T-cell (primary cell): Measurements from ENCODE around the gene ANKRD33B. TPM values are rescaled to one million over a fixed set of nuclear protein-coding genes. Genes with fewer than 3 reads are reported as not detected.
A peak's percentile ranks its signal among the peaks of the same experiment; 100 is the strongest.

Experiments
- ATAC-seq, 4 experiments: fragments of 200-7000 bp in 3 of 4; fragments of 150-1000 bp in 1 of 4; cut with Tn5 transposase; replicated peaks in 1 of 4; 1 replicate in 3 of 4; 2 replicates in 1 of 4; pipeline ENCODE4 v1.10.0; 2021; ENCODE audit warnings: moderate library complexity in 3 of 4, mild to moderate bottlenecking in 2 of 4, moderate number of reproducible peaks in 1 of 4
- CTCF ChIA-PET, 2 donors: fragments of 300-600 bp; sonication (Branson Sonifier 250); formaldehyde crosslinking; loops; one replicate each; lab custom pipeline; 2022; ENCODE audit warnings: antibody characterized with exemption in 2 of 2; lab: Charles Lee
- POLR2A ChIA-PET, 2 donors: fragments of 300-600 bp; sonication (Branson Sonifier 250); formaldehyde crosslinking; loops; one replicate each; lab custom pipeline; 2022; ENCODE audit warnings: antibody characterized with exemption in 2 of 2; lab: Charles Lee
- DNase-seq, 35 experiments: peaks; one replicate each; pipeline versions ENCODE4 v3.0.0 to v3.0.0-alpha.2; 2013 to 2023
- H3K27ac ChIP-seq: one replicate; pipeline ENCODE4 v1.5.1; 2013; ENCODE audit warnings: low read length
- H3K27me3 ChIP-seq, 2 experiments: replicated peaks in 1 of 2; 1 replicate in 1 of 2; 2 replicates in 1 of 2; pipeline versions ENCODE4 v1.6.1 to v1.7.0; 2013; ENCODE audit warnings: low read length in 1 of 2, mixed read lengths in 1 of 2; ENCODE audit not compliant: control insufficient read depth in 2 of 2, insufficient read depth in 2 of 2; ENCODE audit errors: extremely low read depth in 1 of 2
- H3K36me3 ChIP-seq, 2 donors: 1 replicate in 1 of 2; 2 replicates in 1 of 2; pipeline versions ENCODE4 v1.6.1 to v1.7.0; 2013; ENCODE audit warnings: low read length in 1 of 2; ENCODE audit not compliant: control insufficient read depth in 2 of 2, insufficient read depth in 1 of 2; ENCODE audit errors: extremely low read depth in 1 of 2
- H3K4me1 ChIP-seq, 2 experiments: 1 replicate in 1 of 2; 2 replicates in 1 of 2; pipeline versions ENCODE4 v1.6.1 to v1.7.0; 2013; ENCODE audit warnings: low read length in 2 of 2, mixed read lengths in 1 of 2; ENCODE audit not compliant: insufficient read depth in 2 of 2, control insufficient read depth in 1 of 2; ENCODE audit errors: extremely low read depth in 1 of 2
- H3K4me3 ChIP-seq, 2 donors: 1 replicate in 1 of 2; 2 replicates in 1 of 2; pipeline versions ENCODE4 v1.5.1 to v1.7.0; 2013; ENCODE audit warnings: mild to moderate bottlenecking in 2 of 2, low read length in 1 of 2, moderate library complexity in 1 of 2; ENCODE audit not compliant: control insufficient read depth in 1 of 2; ENCODE audit errors: extremely low read depth in 1 of 2
- H3K9me3 ChIP-seq: 2 replicates; pipeline ENCODE4 v1.7.0; 2013
- H3K27ac Mint-ChIP-seq, 2 donors: one replicate each; pipeline ENCODE4 v1.8.0; 2020 to 2021; ENCODE audit warnings: mild to moderate bottlenecking in 2 of 2, mixed read lengths in 2 of 2
- H3K27me3 Mint-ChIP-seq, 2 donors: one replicate each; pipeline ENCODE4 v1.8.0; 2021 to 2022; ENCODE audit warnings: mixed read lengths in 2 of 2
- H3K36me3 Mint-ChIP-seq: one replicate; pipeline ENCODE4 v1.8.0; 2021; ENCODE audit warnings: mixed read lengths
- H3K4me1 Mint-ChIP-seq, 3 donors: one replicate each; pipeline ENCODE4 v1.8.0; 2020 to 2022; ENCODE audit warnings: mixed read lengths in 3 of 3, mild to moderate bottlenecking in 1 of 3
- H3K4me3 Mint-ChIP-seq, 3 donors: one replicate each; pipeline ENCODE4 v1.8.0; 2020 to 2022; ENCODE audit warnings: mild to moderate bottlenecking in 3 of 3, mixed read lengths in 3 of 3, moderate library complexity in 3 of 3
- H3K9me3 Mint-ChIP-seq, 3 donors: one replicate each; pipeline ENCODE4 v1.8.0; 2020 to 2022; ENCODE audit warnings: mixed read lengths in 3 of 3
- WGBS: methylation state at CpG from one replicate; pipeline ENCODE4 v1.1.5; 2013; ENCODE audit warnings: missing lambda C conversion rate; ENCODE audit not compliant: insufficient coverage; 5-methylcytosine and 5-hydroxymethylcytosine counted together
- total RNA-seq, 35 experiments: library from RNA in 6 of 35; stranded (reverse) in 6 of 35; fragments of 120-200 nt in 1 of 35; gene quantifications; one replicate each; pipeline versions ENCODE4 v1.2.1 to v1.2.4 and lab custom pipeline; 2013 to 2026

ANKRD33B gene
- total RNA-seq, 5 donors from 2014 or later (not counting 1 experiment from before 2014, with no cell fraction given), result 1.0 to 4.1 (median 2.4) TPM

DNA sequence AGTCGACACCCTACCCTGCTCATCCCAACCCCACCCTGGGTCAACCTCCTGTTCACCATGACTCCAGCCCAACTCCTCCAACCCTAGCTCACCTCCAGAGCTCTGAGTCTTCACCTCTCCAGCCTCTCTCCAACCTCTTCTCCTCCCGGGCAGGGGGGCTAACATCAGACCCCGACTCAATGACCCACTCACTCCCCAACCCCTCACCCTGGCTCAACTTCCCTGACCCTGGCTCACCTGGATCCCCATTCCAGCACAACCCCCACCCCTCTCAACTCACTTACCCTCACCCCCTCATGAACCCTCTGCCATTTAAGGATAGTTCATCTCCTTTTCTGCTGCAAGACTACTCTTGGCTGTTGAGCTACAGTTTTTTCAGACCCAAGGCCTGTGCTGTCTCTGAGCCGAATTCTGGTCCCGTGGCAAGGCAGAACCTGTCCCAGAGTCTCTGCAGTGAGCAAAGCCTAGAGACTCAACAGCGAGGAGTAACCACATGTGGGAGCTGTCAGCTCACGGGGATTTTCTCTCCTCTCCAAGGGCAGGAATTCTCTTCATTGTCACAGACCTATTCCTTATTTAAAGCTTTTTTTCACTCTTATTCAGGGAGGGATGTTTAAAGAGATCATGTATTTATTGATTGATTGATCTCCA is 29.8 kb downstream of the ANKRD33B start:
- no peaks in the 10 kb centered on the region for H3K27me3 ChIP-seq
- Mint-ChIP-seq H3K27me3 (no peaks in the 10 kb centered on the region), H3K36me3 (peaks cover 7% of the 10 kb centered on the region), H3K4me3 (no peak overlapping the region), H3K9me3 (peaks cover 6 to 13% (median 8%) of the 10 kb centered on the region in 3 donors), H3K27ac (no peak overlapping the region), H3K4me1 (peaks cover 13 to 27% (median 15%) of the 10 kb centered on the region in 3 donors)
- no peak overlapping the region for H3K27ac ChIP-seq
- POLR2A ChIA-PET, result interaction anchor here in 1 of 2 donors (0.6 kb wide), 1 partner anchor 12 kb away, joined by 3 read pairs; no protein-coding TSS in a partner anchor
- H3K4me3 ChIP-seq, result no peak overlapping the region
- no peaks in the 10 kb centered on the region for H3K9me3 ChIP-seq
- no peaks in the 10 kb centered on the region for H3K36me3 ChIP-seq
- peaks cover 0 to 8% of the 10 kb centered on the region in 2 experiments for H3K4me1 ChIP-seq
- CTCF ChIA-PET, result interaction anchor here in 1 of 2 donors (0.6 kb wide), 1 partner anchor 697 kb away, joined by 3 read pairs; no protein-coding TSS in a partner anchor
- DNase-seq (no peak), ATAC-seq (no peak)
- WGBS, result 87% methylated on average over 6 of the region's 7 CpGs

DNA sequence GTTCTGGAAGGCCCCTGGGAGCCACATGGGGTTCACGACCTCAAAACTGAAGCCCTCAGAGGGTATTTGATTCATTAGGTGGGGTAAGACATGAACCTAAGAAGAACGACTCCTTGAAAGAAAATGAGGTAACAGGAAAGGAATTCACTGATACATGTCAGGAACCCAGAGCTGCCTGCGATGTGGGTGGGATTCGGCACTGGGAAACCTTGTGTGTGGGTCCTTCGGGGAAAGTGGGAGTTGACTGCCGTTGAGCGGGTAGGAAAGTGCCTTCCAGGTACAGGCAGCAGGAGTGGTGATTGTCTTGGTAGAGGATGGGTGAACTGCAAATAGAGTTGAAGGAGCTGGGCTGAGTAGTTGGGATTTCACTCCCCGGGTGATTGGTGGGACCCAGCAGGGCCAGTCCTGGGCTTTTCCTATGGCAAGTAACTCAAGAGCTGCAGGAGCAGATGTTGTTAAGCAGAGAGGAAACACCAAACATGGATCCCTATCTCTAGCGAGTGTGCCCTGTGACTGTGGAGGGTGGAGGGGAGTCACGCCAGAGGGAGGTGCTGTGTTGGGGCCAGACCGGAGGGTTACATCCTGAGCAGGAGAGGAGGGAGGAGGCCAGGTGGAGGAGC is 30.8 kb downstream of the ANKRD33B start:
- no peak overlapping the region for H3K4me3 Mint-ChIP-seq
- DNase-seq, result no peak
- 96% methylated on average over 10 of the region's 11 CpGs for WGBS

DNA sequence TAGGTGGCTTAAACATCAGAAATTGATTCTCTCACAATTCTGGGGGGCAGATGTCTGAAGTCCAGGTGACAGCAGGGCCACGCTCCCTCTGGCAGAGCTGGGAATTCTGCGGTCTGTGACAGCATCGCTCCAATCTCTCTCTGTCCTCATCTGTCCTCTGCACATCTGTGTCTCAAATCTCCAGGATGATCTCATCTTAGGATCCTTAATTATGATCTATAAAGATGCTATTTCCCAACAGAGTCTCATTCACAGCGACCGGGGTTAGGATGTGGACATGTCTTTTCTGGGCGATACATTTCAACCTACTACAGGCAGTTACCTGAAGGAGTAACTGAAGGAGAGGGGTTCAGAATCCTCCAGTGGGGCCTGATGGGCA is 31.4 kb downstream of the ANKRD33B start:
- no peak for ATAC-seq
- Mint-ChIP-seq H3K9me3 (no peaks in the 10 kb centered on the region), H3K27me3 (peaks cover 0 to 3% of the 10 kb centered on the region in 2 donors), H3K27ac (no peak overlapping the region), H3K4me1 (peaks cover 14 to 28% (median 15%) of the 10 kb centered on the region in 3 donors), H3K36me3 (peaks cover 4% of the 10 kb centered on the region), H3K4me3 (peak overlapping the region in 1 of 3 donors; percentile 36)
- ChIA-PET CTCF (no interaction called here), POLR2A (no interaction called here)
- Histone ChIP-seq H3K9me3 (no peaks in the 10 kb centered on the region), H3K27ac (no peak overlapping the region), H3K4me3 (no peak overlapping the region), H3K4me1 (peaks cover 0 to 8% of the 10 kb centered on the region in 2 experiments), H3K27me3 (no peaks in the 10 kb centered on the region), H3K36me3 (no peaks in the 10 kb centered on the region)
- 100% methylated on average over 3 of the region's 6 CpGs for WGBS
- DNase-seq, result no peak

More for the DNA sequence above, 30.8 kb downstream of the ANKRD33B start:
- Histone ChIP-seq H3K27me3 (no peaks in the 10 kb centered on the region), H3K36me3 (no peaks in the 10 kb centered on the region), H3K4me3 (no peak overlapping the region), H3K9me3 (no peaks in the 10 kb centered on the region), H3K27ac (no peak overlapping the region), H3K4me1 (peaks cover 0 to 8% of the 10 kb centered on the region in 2 experiments)
- H3K36me3 Mint-ChIP-seq, result peaks cover 3% of the 10 kb centered on the region
- ChIA-PET POLR2A (no interaction called here), CTCF (no interaction called here)
- H3K4me1 Mint-ChIP-seq, result peaks cover 13 to 27% (median 15%) of the 10 kb centered on the region in 3 donors
- H3K9me3 Mint-ChIP-seq, result peaks cover 0 to 4% (median 2%) of the 10 kb centered on the region in 3 donors
- no peak for ATAC-seq
- peak overlapping the region in 1 of 2 donors; percentile 21 for H3K27ac Mint-ChIP-seq
- peaks cover 0 to 3% of the 10 kb centered on the region in 2 donors for H3K27me3 Mint-ChIP-seq

DNA sequence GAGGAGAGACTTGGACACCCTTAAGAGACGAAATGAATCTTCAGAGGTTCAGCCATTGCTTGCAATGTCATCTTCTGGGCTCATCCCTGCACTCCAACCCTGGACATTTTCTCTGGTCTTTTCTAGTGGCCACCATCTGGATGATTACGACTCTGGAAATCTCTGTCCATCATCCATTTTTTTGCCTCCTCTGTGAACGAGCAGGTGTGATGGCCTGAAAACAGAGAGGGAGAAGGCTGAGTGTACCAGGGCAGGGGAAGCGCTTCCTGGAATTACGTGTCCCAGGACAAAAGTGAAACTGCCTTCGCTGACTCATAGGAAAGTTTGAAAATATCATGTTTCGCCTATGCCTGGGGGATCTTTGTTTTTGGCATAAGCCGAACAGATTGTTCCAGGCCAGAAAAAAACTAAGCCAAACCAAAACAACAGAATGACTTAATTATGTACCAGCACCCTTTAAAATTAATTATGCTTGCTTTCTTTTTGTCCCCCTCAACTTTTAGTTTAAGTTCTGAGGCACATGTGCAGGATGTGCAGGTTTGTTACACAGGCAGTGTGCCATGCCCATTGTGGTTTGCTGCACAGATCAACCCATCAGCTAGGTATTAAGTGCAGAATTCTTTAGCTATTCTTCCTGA is 31.9 kb downstream of the ANKRD33B start:
- H3K4me1 Mint-ChIP-seq, result peaks cover 15 to 29% (median 16%) of the 10 kb centered on the region in 3 donors
- Histone ChIP-seq H3K9me3 (no peaks in the 10 kb centered on the region), H3K4me3 (peak overlapping the region in 1 of 2 donors; percentile 15), H3K36me3 (no peaks in the 10 kb centered on the region), H3K27me3 (no peaks in the 10 kb centered on the region), H3K4me1 (peaks cover 0 to 8% of the 10 kb centered on the region in 2 experiments), H3K27ac (no peak overlapping the region)
- WGBS, result 31% methylated on average over 5 of the region's 8 CpGs
- DNase-seq (no peak), ATAC-seq (peak in 3 of 4 experiments; percentile 48 to 78 (median 63))
- ChIA-PET CTCF (no interaction called here), POLR2A (no interaction called here)
- peaks cover 0 to 3% of the 10 kb centered on the region in 2 donors for H3K27me3 Mint-ChIP-seq
- H3K36me3 Mint-ChIP-seq, result peaks cover 5% of the 10 kb centered on the region
- H3K4me3 Mint-ChIP-seq, result peak overlapping the region; percentile 36 to 46 (median 42)
- H3K27ac Mint-ChIP-seq, result peak overlapping the region in 1 of 2 donors; percentile 5
- H3K9me3 Mint-ChIP-seq, result no peaks in the 10 kb centered on the region

DNA sequence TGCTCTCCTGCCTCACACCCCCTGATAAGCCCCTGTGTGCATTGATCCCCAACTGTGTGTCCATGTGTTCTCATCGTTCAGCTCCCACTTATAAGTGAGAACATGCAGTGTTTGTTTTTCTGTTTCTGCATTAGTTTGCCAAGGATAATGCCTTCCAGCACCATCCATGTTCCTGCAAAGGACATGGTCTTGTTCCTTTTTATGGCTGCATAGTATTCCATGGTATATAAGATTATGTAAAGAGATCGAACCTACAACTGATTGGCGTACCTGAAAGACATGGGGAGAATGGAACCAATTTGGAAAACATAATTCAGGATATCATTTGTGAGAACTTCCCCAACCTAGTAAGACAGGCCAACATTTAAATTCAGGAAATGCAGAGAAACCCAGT is 32.4 kb downstream of the ANKRD33B start:
- Mint-ChIP-seq H3K4me3 (peak overlapping the region; percentile 36 to 46 (median 42)), H3K9me3 (no peaks in the 10 kb centered on the region), H3K4me1 (peaks cover 16 to 30% (median 18%) of the 10 kb centered on the region in 3 donors), H3K27ac (peak overlapping the region in 1 of 2 donors; percentile 12), H3K36me3 (peaks cover 5% of the 10 kb centered on the region), H3K27me3 (peaks cover 0 to 3% of the 10 kb centered on the region in 2 donors)
- WGBS, result no CpG with 5 or more reads among the region's 3 CpGs
- ChIA-PET POLR2A (no interaction called here), CTCF (no interaction called here)
- H3K4me1 ChIP-seq, result peaks cover 0 to 11% of the 10 kb centered on the region in 2 experiments
- H3K27me3 ChIP-seq, result peaks cover 0 to 3% of the 10 kb centered on the region in 2 experiments
- ATAC-seq (no peak), DNase-seq (no peak)
- no peaks in the 10 kb centered on the region for H3K9me3 ChIP-seq
- H3K27ac ChIP-seq, result no peak overlapping the region
- peak overlapping the region in 1 of 2 donors; percentile 15 for H3K4me3 ChIP-seq
- no peaks in the 10 kb centered on the region for H3K36me3 ChIP-seq

DNA sequence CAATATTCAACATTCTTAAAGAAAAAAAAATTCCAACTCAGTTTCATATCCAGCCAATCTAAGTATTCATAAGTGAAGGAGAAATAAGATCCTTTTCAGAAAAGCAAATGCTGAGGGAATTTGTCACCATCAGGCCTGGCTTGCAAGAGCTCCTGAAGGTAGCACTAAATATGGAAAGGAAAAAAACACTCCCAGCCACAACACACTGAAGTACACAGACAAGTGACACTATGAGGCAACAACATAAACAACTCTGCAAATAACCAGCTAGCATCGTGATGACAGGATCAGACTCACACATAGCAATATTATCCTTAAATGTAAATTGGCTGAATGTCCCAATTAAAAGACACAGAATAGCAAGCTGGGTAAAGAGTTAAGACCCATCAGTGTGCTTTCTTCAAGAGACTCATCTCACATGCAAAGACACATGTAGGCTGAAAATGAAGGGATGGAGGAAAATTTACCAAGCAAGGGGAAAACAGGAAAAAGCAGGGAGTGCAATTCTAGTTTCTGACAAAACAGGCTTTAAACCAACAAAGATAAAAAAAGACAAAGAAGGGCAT is 33.1 kb downstream of the ANKRD33B start:
- Histone ChIP-seq H3K27ac (no peak overlapping the region), H3K4me3 (no peak overlapping the region), H3K36me3 (no peaks in the 10 kb centered on the region), H3K27me3 (peaks cover 0 to 10% of the 10 kb centered on the region in 2 experiments), H3K4me1 (peaks cover 0 to 13% of the 10 kb centered on the region in 2 experiments), H3K9me3 (no peaks in the 10 kb centered on the region)
- CTCF ChIA-PET, result interaction anchor here in 1 of 2 donors (0.6 kb wide), 1 partner anchor 27 kb away, joined by 3 read pairs; no protein-coding TSS in a partner anchor
- no peak for ATAC-seq
- Mint-ChIP-seq H3K4me1 (peaks cover 19 to 33% (median 22%) of the 10 kb centered on the region in 3 donors), H3K4me3 (no peak overlapping the region), H3K36me3 (peaks cover 5% of the 10 kb centered on the region), H3K27me3 (peaks cover 0 to 3% of the 10 kb centered on the region in 2 donors), H3K9me3 (no peaks in the 10 kb centered on the region), H3K27ac (no peak overlapping the region)
- no peak for DNase-seq
- 86% methylated on average over 1 of the region's 1 CpG for WGBS
- POLR2A ChIA-PET, result no interaction called here
